HEK293 (cell line): ENCODE measurements around the gene FXYD3.

Source experiments
- CTCF ChIA-PET: fragments of 350-600 bp; formaldehyde crosslinking; extraction: SDS; loops from one replicate; lab custom pipeline; 2021; ENCODE audit warnings: antibody characterized with exemption; lab: Yijun Ruan, JAX
- POLR2A ChIA-PET: fragments of 300-600 bp; formaldehyde crosslinking; extraction: SDS; loops from one replicate; lab custom pipeline; 2020; ENCODE audit warnings: antibody characterized with exemption, inconsistent platforms; lab: Yijun Ruan, JAX
- H3K27ac ChIP-seq: fragments of 200-500 bp; sonication (Bioruptor generic); 2 replicates; pipeline ENCODE4 v1.5.1; 2014; ENCODE audit warnings: low read depth, low read length, control low read depth, inconsistent platforms; ENCODE audit errors: extremely low read depth
- H3K36me3 ChIP-seq, 2 experiments: fragments of 200-500 bp in 1 of 2; sonication (Bioruptor generic) in 1 of 2; 1 replicate in 1 of 2; 2 replicates in 1 of 2; pipeline ENCODE4 v1.5.1; 2014 to 2017; ENCODE audit warnings: inconsistent platforms in 2 of 2, low read length in 2 of 2; ENCODE audit not compliant: control insufficient read depth in 2 of 2, insufficient read depth in 1 of 2
- H3K4me1 ChIP-seq: fragments of 200-500 bp; sonication (Bioruptor generic); 2 replicates; pipeline ENCODE4 v1.5.1; 2014; ENCODE audit warnings: mild to moderate bottlenecking, low read length, inconsistent platforms; ENCODE audit not compliant: control insufficient read depth, insufficient read depth
- H3K4me3 ChIP-seq: 2 replicates; pipeline ENCODE4 v1.5.1; 2011; ENCODE audit warnings: low read depth, mild to moderate bottlenecking, control low read depth, low read length, moderate library complexity
- H3K9me3 ChIP-seq: fragments of 200-500 bp; sonication (Bioruptor generic); 2 replicates; pipeline ENCODE4 v1.5.1; 2014; ENCODE audit warnings: low read depth, low read length, inconsistent platforms; ENCODE audit not compliant: control insufficient read depth, insufficient read depth
- GFI1B ChIP-seq: fragments of 450-650 bp; formaldehyde crosslinking; IDR thresholded peaks from 2 replicates; pipeline ENCODE4 v1.5.1; 2016; ENCODE audit warnings: missing biosample characterization, missing genetic modification characterization
- HOXA7 ChIP-seq: sonication (generic); formaldehyde crosslinking; IDR thresholded peaks from 2 replicates; pipeline ENCODE4 v1.8.1; 2022; ENCODE audit warnings: missing genetic modification reagents, borderline replicate concordance
- KLF9 ChIP-seq: fragments of 450-650 bp; formaldehyde crosslinking; IDR thresholded peaks from 2 replicates; pipeline ENCODE4 v1.5.1; 2016; ENCODE audit warnings: missing biosample characterization, missing genetic modification characterization, low read depth
- PRDM1 ChIP-seq: fragments of 450-650 bp; formaldehyde crosslinking; IDR thresholded peaks from 2 replicates; pipeline ENCODE4; 2016; ENCODE audit warnings: missing biosample characterization, missing genetic modification characterization
- ZBTB17 ChIP-seq: fragments of 450-650 bp; formaldehyde crosslinking; IDR thresholded peaks from 2 replicates; pipeline ENCODE4 v1.5.1; 2016; ENCODE audit warnings: missing biosample characterization, missing genetic modification characterization
- ZBTB48 ChIP-seq: fragments of 450-650 bp; formaldehyde crosslinking; IDR thresholded peaks from 2 replicates; pipeline ENCODE4 v1.5.1; 2016; ENCODE audit warnings: missing biosample characterization, missing genetic modification characterization
- ZEB2 ChIP-seq: fragments of 450-650 bp; formaldehyde crosslinking; IDR thresholded peaks from 2 replicates; pipeline ENCODE4 v1.5.1; 2016; ENCODE audit warnings: missing biosample characterization, missing genetic modification characterization
- ZFP37 ChIP-seq: fragments of 450-650 bp; formaldehyde crosslinking; IDR thresholded peaks from 2 replicates; pipeline ENCODE4 v1.5.1; 2016; ENCODE audit warnings: missing biosample characterization, missing genetic modification characterization
- ZIC2 ChIP-seq: fragments of 450-650 bp; formaldehyde crosslinking; IDR thresholded peaks from 2 replicates; pipeline ENCODE4 v1.5.1; 2016; ENCODE audit warnings: missing biosample characterization, missing genetic modification characterization
- ZNF112 ChIP-seq: fragments of 450-650 bp; formaldehyde crosslinking; IDR thresholded peaks from 2 replicates; pipeline ENCODE4 v1.5.0; 2017; ENCODE audit warnings: missing biosample characterization, missing genetic modification characterization
- ZNF114 ChIP-seq: fragments of 450-650 bp; formaldehyde crosslinking; IDR thresholded peaks from 2 replicates; pipeline ENCODE4 v1.5.0; 2017; ENCODE audit warnings: missing biosample characterization, missing genetic modification characterization
- ZNF121 ChIP-seq: fragments of 450-650 bp; formaldehyde crosslinking; IDR thresholded peaks from 2 replicates; pipeline ENCODE4 v1.5.1; 2016; ENCODE audit warnings: missing biosample characterization, missing genetic modification characterization
- ZNF174 ChIP-seq: fragments of 450-650 bp; formaldehyde crosslinking; IDR thresholded peaks from 2 replicates; pipeline ENCODE4 v1.5.0; 2017; ENCODE audit warnings: missing biosample characterization, mild to moderate bottlenecking, missing genetic modification characterization
- ZNF175 ChIP-seq: fragments of 450-650 bp; formaldehyde crosslinking; IDR thresholded peaks from 2 replicates; pipeline ENCODE4 v1.5.1; 2016; ENCODE audit warnings: missing biosample characterization, missing genetic modification characterization
- ZNF23 ChIP-seq: fragments of 450-650 bp; formaldehyde crosslinking; IDR thresholded peaks from 2 replicates; pipeline ENCODE4 v1.5.1; 2016; ENCODE audit warnings: missing biosample characterization, missing genetic modification characterization, borderline replicate concordance
- ZNF266 ChIP-seq: fragments of 450-650 bp; formaldehyde crosslinking; IDR thresholded peaks from 2 replicates; pipeline ENCODE4 v1.5.1; 2016; ENCODE audit warnings: missing biosample characterization, missing genetic modification characterization, low read depth
- ZNF311 ChIP-seq: fragments of 450-650 bp; formaldehyde crosslinking; IDR thresholded peaks from 2 replicates; pipeline ENCODE4 v1.5.1; 2017; ENCODE audit warnings: missing biosample characterization, missing genetic modification characterization, borderline replicate concordance
- ZNF366 ChIP-seq: fragments of 450-650 bp; formaldehyde crosslinking; conservative IDR thresholded peaks from 2 replicates; pipeline ENCODE4 v1.5.1; 2016; ENCODE audit warnings: missing biosample characterization, missing genetic modification characterization
- ZNF514 ChIP-seq: fragments of 450-650 bp; formaldehyde crosslinking; IDR thresholded peaks from 2 replicates; pipeline ENCODE4 v1.5.1; 2016; ENCODE audit warnings: missing biosample characterization, missing genetic modification characterization
- ZNF521 ChIP-seq: fragments of 450-650 bp; formaldehyde crosslinking; IDR thresholded peaks from 2 replicates; pipeline ENCODE4 v1.5.1; 2017; ENCODE audit warnings: missing biosample characterization, mild to moderate bottlenecking, missing genetic modification characterization
- ZNF558 ChIP-seq: fragments of 450-650 bp; formaldehyde crosslinking; IDR thresholded peaks from 2 replicates; pipeline ENCODE4 v1.5.1; 2016; ENCODE audit warnings: missing biosample characterization, missing genetic modification characterization
- ZNF600 ChIP-seq: fragments of 450-650 bp; formaldehyde crosslinking; IDR thresholded peaks from 2 replicates; pipeline ENCODE4 v1.5.1; 2016; ENCODE audit warnings: missing biosample characterization, missing genetic modification characterization
- ZNF664 ChIP-seq: fragments of 450-650 bp; formaldehyde crosslinking; IDR thresholded peaks from 2 replicates; pipeline ENCODE4 v1.5.1; 2016; ENCODE audit warnings: missing biosample characterization, missing genetic modification characterization
- ZNF792 ChIP-seq: fragments of 450-650 bp; formaldehyde crosslinking; IDR thresholded peaks from 2 replicates; pipeline ENCODE4 v1.5.1; 2016; ENCODE audit warnings: missing biosample characterization, missing genetic modification characterization
- TF ChIP-seq, protein P1 (sequence below): fragments of 450-650 bp; formaldehyde crosslinking; IDR thresholded peaks from 2 replicates; pipeline ENCODE4 v1.5.1; 2016; ENCODE audit warnings: missing biosample characterization, missing genetic modification characterization

FXYD3 gene

DNA sequence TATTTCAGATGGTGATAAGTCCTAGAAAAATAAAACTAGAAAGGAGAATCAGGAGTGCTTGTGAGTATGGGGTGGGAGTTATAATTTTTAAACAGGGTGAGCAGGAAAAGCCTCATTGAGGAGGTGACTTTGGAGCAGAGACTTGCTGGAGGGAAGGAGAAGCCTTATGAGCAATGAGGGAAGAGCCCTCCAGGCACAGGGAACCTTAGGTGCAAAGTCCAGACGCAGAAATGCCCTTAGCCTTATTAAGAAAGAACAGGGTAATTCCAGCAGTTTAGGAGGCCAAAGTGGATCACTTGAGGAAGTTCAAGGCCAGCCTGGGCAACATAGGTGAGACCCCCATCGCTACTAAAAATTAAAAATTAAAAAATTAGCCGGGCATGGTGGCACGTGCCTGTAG, 21.0 kb upstream of the FXYD3 start:
- no peaks in the 10 kb centered on the region; a peak in 1 of 3 replicates for H3K36me3 ChIP-seq
- peaks cover 7% of the 10 kb centered on the region for H3K4me1 ChIP-seq
- no peaks in the 10 kb centered on the region for H3K9me3 ChIP-seq
- TF ChIP-seq ZNF558 (tag by site-specific recombination) (no peak), ZNF121 (tag by site-specific recombination) (no peak), HOXA7 (no peak)
- ChIA-PET CTCF (interaction anchor here (1.4 to 1.7 kb wide), 2 partner anchors 20 to 39 kb away, joined by 5 to 7 read pairs; no protein-coding TSS in a partner anchor), POLR2A (interaction anchor here (0.7 kb wide), 1 partner anchor 300 kb away, joined by 3 read pairs; no protein-coding TSS in a partner anchor)
- no peak overlapping the region for H3K4me3 ChIP-seq
- H3K27ac ChIP-seq = no peak overlapping the region

DNA sequence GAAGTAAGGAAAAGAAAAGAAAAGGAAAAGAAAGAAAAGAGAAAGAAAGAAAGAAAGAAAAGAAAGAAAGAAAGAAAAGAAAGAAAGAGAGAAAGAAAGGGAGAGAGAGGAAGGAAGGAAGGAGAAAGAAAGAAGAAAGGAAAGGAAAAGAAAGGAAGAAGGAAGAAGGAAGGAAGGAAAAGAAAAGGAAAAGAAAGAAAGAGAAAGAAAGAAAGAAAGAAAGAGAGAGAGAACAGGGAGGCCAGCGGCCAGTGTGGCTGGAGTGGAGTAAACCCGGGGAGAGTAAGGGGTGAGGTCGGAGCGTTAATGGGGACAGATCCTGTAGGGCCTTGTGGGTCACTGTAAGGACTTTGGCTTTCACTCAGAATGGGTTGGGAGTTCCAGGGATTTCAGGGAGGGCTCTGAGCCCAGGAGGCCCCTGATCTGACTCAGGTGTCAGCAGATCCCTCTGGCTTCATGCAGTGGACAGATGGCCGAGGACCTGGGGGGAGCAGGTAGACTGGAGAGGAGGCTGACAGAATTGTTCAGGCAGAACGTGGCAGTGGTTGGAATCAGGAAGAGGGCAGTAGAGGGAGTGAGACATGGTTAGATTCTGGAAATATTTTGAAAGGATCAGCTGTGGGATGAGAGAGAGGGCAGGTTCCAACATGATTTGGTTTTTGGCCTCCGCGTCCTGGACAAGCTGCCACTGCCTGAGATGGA, 19.8 kb upstream of the FXYD3 start:
- CTCF ChIA-PET = interaction anchor here (1.2 to 3.5 kb wide), 4 partner anchors 19 to 82 kb away, joined by 3 to 25 read pairs (median 6); partner anchors contain the start of gene FXYD3
- H3K4me1 ChIP-seq = peaks cover 1% of the 10 kb centered on the region; the same call in 1 of the 2 replicates
- TF ChIP-seq, protein P1, sequence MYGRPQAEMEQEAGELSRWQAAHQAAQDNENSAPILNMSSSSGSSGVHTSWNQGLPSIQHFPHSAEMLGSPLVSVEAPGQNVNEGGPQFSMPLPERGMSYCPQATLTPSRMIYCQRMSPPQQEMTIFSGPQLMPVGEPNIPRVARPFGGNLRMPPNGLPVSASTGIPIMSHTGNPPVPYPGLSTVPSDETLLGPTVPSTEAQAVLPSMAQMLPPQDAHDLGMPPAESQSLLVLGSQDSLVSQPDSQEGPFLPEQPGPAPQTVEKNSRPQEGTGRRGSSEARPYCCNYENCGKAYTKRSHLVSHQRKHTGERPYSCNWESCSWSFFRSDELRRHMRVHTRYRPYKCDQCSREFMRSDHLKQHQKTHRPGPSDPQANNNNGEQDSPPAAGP (tag by site-specific recombination) = no peak
- TF ChIP-seq ZNF664 (tag by site-specific recombination) (no peak), ZNF114 (peak; percentile 95; the same call in 1 of the 2 replicates), PRDM1 (tag by site-specific recombination) (peak; percentile 100), ZNF521 (tag by site-specific recombination) (peak; percentile 93; the same call in 1 of the 2 replicates), ZNF600 (tag by site-specific recombination) (peak; percentile 71), ZNF174 (no peak), ZNF266 (tag by site-specific recombination) (no peak; the same call in 1 of the 2 replicates), ZNF23 (no peak), ZBTB48 (tag by site-specific recombination) (0 out of 2 replicates have a peak, but pooled peaks have one; percentile 24), ZEB2 (tag by site-specific recombination) (no peak), ZNF366 (peak; percentile 100), ZBTB17 (tag by site-specific recombination) (peak; percentile 35; the same call in 1 of the 2 replicates), ZNF175 (no peak), ZIC2 (tag by site-specific recombination) (0 out of 2 replicates have a peak, but pooled peaks have one; percentile 9), ZNF311 (tag by site-specific recombination) (0 out of 2 replicates have a peak, but pooled peaks have one; percentile 32), GFI1B (tag by site-specific recombination) (no peak), ZNF112 (tag by site-specific recombination) (no peak), KLF9 (tag by site-specific recombination) (no peak), ZNF514 (tag by site-specific recombination) (0 out of 2 replicates have a peak, but pooled peaks have one; percentile 59), ZFP37 (tag by site-specific recombination) (no peak), ZNF792 (tag by site-specific recombination) (no peak)
- TF ChIP-seq, all 188 proteins: peak for 10
- H3K9me3 ChIP-seq = no peaks in the 10 kb centered on the region
- no peaks in the 10 kb centered on the region; a peak in 1 of 3 replicates for H3K36me3 ChIP-seq
- H3K4me3 ChIP-seq = no peak overlapping the region
- no peak overlapping the region for H3K27ac ChIP-seq
- POLR2A ChIA-PET = interaction anchor here (0.7 to 1.1 kb wide), 2 partner anchors 29 to 301 kb away, joined by 3 to 5 read pairs; no protein-coding TSS in a partner anchor
